ENCODE results near the gene TMEM232.

Gene TMEM232

GRCh38 chr5:110401881-110402280 lies 324.6 kb downstream of the TMEM232 start:
- DNase-seq (ENCODE audit: low spot score) = no peak

GRCh38 chr5:110398951-110399350 lies 327.5 kb downstream of the TMEM232 start:
- DNase-seq (ENCODE audit: low spot score) = no peak

GRCh38 chr5:110397281-110397680 lies 329.2 kb downstream of the TMEM232 start:
- no peak for DNase-seq (ENCODE audit: low spot score)

GRCh38 chr5:110386782-110387181 lies 339.7 kb downstream of the TMEM232 start:
- no peak for DNase-seq (ENCODE audit: low spot score)

DNA sequence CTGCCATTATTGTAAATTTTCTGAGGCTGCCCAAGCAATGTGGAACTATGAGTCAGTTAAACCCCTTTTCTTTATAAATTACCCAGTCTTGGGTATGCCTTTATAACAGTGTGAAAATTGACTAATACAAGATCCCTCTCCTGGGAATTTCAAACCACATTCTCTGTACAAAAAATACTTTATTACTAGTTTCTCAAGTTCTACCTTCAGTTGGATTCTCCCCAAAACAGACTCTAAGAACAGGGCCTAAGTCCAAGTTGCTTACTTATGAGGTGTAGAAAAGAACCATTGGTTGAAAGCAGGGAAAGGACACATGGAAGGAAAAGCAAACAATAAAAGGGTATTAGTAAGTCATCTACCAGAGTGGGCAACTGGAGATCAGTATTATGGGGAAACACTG lies 343.2 kb downstream of the TMEM232 start:
- no peak for DNase-seq (ENCODE audit: low spot score)

- DNase-seq (ENCODE audit: low spot score) = no peak
Observed at GRCh38 chr5:110377943-110378342, 348.5 kb downstream of the TMEM232 start.

DNA sequence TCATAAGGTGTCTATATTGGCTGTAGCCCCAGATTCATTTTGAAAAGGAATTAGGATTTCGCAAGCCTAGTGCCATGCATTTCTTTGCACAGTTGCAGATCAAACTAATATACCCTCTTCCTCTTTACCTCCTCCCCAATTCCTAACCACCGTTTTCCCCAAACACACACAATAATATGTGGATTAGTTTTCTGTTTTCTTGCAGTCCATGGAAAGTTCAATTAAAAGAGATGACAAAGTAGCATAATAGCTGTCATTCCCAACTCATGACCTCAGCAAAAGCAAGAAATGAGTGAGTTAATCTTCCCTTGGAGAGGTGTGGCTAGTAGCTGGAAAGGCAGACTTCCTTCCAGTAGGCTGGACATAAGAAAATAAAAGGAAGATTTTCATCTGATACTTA lies 349.1 kb downstream of the TMEM232 start:
- DNase-seq (ENCODE audit: low spot score) = no peak

DNA sequence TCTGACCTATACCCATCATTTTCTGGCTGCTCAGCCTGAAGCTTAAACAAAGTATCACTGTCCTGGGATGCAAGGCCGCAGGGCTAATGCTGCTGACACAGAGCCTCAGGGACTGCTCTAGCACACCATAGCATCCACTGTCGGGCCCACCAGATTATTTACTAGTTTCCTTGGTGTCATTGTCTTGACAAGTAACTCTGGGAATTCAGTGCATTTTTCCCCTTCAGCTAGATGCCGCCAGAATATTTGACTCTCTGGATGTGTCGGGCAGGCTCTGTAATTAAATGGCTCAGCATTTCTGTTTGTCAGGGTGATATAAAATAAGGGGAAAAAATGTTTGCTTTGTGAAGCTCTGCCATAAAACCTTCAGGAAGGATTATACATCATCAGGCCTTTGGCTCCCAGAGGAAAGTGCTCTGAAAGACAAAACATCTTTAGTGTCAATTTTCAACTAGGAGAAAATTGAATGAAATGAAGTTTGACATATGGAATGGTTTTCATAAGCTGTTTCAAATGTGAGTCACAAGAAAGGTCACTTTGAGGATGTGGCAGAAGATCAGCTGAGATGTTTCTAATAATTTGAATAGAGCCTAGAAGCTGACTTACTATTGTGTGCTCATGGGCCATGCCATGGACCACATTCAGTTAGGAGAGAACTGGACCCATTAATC lies 350.1 kb downstream of the TMEM232 start:
- DNase-seq (ENCODE audit: low spot score) = no peak

- DNase-seq (ENCODE audit: low spot score) = no peak
Observed at GRCh38 chr5:110371725-110372041, 354.8 kb downstream of the TMEM232 start.

GRCh38 chr5:110371011-110371724 lies 355.3 kb downstream of the TMEM232 start:
- DNase-seq (ENCODE audit: low spot score) = no peak
